Measurements from ENCODE around the gene SLC25A13.

Gene SLC25A13

GRCh38 chr7:96196676-96197075, 125.2 kb downstream of the SLC25A13 start:
- POLR2A ChIA-PET: interaction anchor here (0.6 kb wide), 1 partner anchor 12 kb away, joined by 3 read pairs; no protein-coding TSS in a partner anchor
- DNase-seq (ENCODE audit: low read depth, low spot score): no peak
- no peak for TF ChIP-seq CTCF (IDR thresholded peaks at IDR 0.05; ENCODE audit: insufficient read depth, low read length, missing control alignments)
- no peak overlapping the region for H3K4me3 ChIP-seq (ENCODE audit: low read depth, low read length)
- CTCF ChIA-PET: interaction anchor here (2.7 kb wide), 1 partner anchor 9 kb away, joined by 9 read pairs; no protein-coding TSS in a partner anchor

GRCh38 chr7:96189129-96189820, 132.6 kb downstream of the SLC25A13 start:
- H3K4me3 ChIP-seq (ENCODE audit: low read depth, low read length): no peak overlapping the region
- CTCF ChIA-PET: interaction anchor here (3.7 kb wide), 1 partner anchor 9 kb away, joined by 9 read pairs; no protein-coding TSS in a partner anchor
- TF ChIP-seq CTCF (IDR thresholded peaks at IDR 0.05; ENCODE audit: insufficient read depth, low read length, missing control alignments): no peak
- DNase-seq (ENCODE audit: low read depth, low spot score): no peak
- POLR2A ChIA-PET: no interaction called here

- no peak overlapping the region for H3K4me3 ChIP-seq (ENCODE audit: low read depth, low read length)
- ChIA-PET CTCF (interaction anchor here (1.3 to 3.7 kb wide), 2 partner anchors 9 to 839 kb away, joined by 4 to 9 read pairs; no protein-coding TSS in a partner anchor), POLR2A (no interaction called here)
- DNase-seq (ENCODE audit: low read depth, low spot score): no peak
- no peak for TF ChIP-seq CTCF (IDR thresholded peaks at IDR 0.05; ENCODE audit: insufficient read depth, low read length, missing control alignments)
These were observed 133.3 kb downstream of the SLC25A13 start for GRCh38 chr7:96188591-96188991.

- no peak for DNase-seq (ENCODE audit: low read depth, low spot score)
- ChIA-PET POLR2A (no interaction called here), CTCF (interaction anchor here (1.3 to 3.7 kb wide), 2 partner anchors 10 to 839 kb away, joined by 4 to 9 read pairs; no protein-coding TSS in a partner anchor)
These were observed 133.7 kb downstream of the SLC25A13 start for GRCh38 chr7:96188174-96188581.

GRCh38 chr7:96187735-96188134, 134.2 kb downstream of the SLC25A13 start:
- TF ChIP-seq CTCF (IDR thresholded peaks at IDR 0.05; ENCODE audit: insufficient read depth, low read length, missing control alignments): no peak
- CTCF ChIA-PET: interaction anchor here (1.3 to 3.7 kb wide), 2 partner anchors 10 to 839 kb away, joined by 4 to 9 read pairs; no protein-coding TSS in a partner anchor

More at GRCh38 chr7:96188174-96188581, 133.7 kb downstream of the SLC25A13 start:
- H3K4me3 ChIP-seq (ENCODE audit: low read depth, low read length): no peak overlapping the region
- TF ChIP-seq CTCF (IDR thresholded peaks at IDR 0.05; ENCODE audit: insufficient read depth, low read length, missing control alignments): no peak

GRCh38 chr7:96184783-96185182, 137.1 kb downstream of the SLC25A13 start:
- TF ChIP-seq CTCF (IDR thresholded peaks at IDR 0.05; ENCODE audit: insufficient read depth, low read length, missing control alignments): no peak
- POLR2A ChIA-PET: no interaction called here
- DNase-seq (ENCODE audit: low read depth, low spot score): no peak

More at GRCh38 chr7:96187735-96188134, 134.2 kb downstream of the SLC25A13 start:
- H3K4me3 ChIP-seq (ENCODE audit: low read depth, low read length): no peak overlapping the region
- no peak for DNase-seq (ENCODE audit: low read depth, low spot score)
- POLR2A ChIA-PET: no interaction called here

More at GRCh38 chr7:96184783-96185182, 137.1 kb downstream of the SLC25A13 start:
- CTCF ChIA-PET: no interaction called here
- H3K4me3 ChIP-seq (ENCODE audit: low read depth, low read length): no peak overlapping the region
